Coronary artery (tissue), 2 donors: ENCODE results near the gene CABLES1.

Experiments used
- DNase-seq: peaks from one replicate; pipeline ENCODE4 v3.0.0-alpha.2; 2017; ENCODE audit warnings: low spot score
- H3K27ac ChIP-seq, 2 donors: fragments of 200-600 bp; sonication (generic); one replicate each; pipeline ENCODE4 v1.5.1; 2016 to 2019
- H3K4me3 ChIP-seq: fragments of 200-600 bp; sonication (generic); 2 replicates; pipeline ENCODE4 v1.5.1; 2016; ENCODE audit warnings: mild to moderate bottlenecking, moderate library complexity
- TF ChIP-seq, protein P1 (sequence below): fragments of 200-600 bp; sonication (generic); IDR thresholded peaks from one replicate; pipeline ENCODE4 v1.5.1; 2019; ENCODE audit warnings: antibody characterized with exemption

The CABLES1 gene

GRCh38 chr18:23207191-23207955, 72.1 kb downstream of the CABLES1 start:
- TF ChIP-seq, protein P1, sequence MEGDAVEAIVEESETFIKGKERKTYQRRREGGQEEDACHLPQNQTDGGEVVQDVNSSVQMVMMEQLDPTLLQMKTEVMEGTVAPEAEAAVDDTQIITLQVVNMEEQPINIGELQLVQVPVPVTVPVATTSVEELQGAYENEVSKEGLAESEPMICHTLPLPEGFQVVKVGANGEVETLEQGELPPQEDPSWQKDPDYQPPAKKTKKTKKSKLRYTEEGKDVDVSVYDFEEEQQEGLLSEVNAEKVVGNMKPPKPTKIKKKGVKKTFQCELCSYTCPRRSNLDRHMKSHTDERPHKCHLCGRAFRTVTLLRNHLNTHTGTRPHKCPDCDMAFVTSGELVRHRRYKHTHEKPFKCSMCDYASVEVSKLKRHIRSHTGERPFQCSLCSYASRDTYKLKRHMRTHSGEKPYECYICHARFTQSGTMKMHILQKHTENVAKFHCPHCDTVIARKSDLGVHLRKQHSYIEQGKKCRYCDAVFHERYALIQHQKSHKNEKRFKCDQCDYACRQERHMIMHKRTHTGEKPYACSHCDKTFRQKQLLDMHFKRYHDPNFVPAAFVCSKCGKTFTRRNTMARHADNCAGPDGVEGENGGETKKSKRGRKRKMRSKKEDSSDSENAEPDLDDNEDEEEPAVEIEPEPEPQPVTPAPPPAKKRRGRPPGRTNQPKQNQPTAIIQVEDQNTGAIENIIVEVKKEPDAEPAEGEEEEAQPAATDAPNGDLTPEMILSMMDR = no peak
- H3K27ac ChIP-seq = no peak overlapping the region
- no peak for DNase-seq
- H3K4me3 ChIP-seq = no peak overlapping the region

GRCh38 chr18:23207994-23208393, 72.7 kb downstream of the CABLES1 start:
- no peak overlapping the region for H3K27ac ChIP-seq
- H3K4me3 ChIP-seq = no peak overlapping the region
- TF ChIP-seq, protein P1 = no peak
- DNase-seq = no peak

- DNase-seq = no peak
- no peak overlapping the region for H3K4me3 ChIP-seq
- TF ChIP-seq, protein P1 = no peak
- no peak overlapping the region for H3K27ac ChIP-seq
These were observed 73.3 kb downstream of the CABLES1 start for GRCh38 chr18:23208600-23208999.

- H3K4me3 ChIP-seq = no peak overlapping the region
- no peak overlapping the region for H3K27ac ChIP-seq
- no peak for DNase-seq
- TF ChIP-seq, protein P1 = no peak
These were observed 73.7 kb downstream of the CABLES1 start for GRCh38 chr18:23209031-23209430.

GRCh38 chr18:23209796-23210195, 74.5 kb downstream of the CABLES1 start:
- Histone ChIP-seq H3K27ac (no peak overlapping the region), H3K4me3 (no peak overlapping the region)
- no peak for DNase-seq
- TF ChIP-seq, protein P1 = no peak

DNA sequence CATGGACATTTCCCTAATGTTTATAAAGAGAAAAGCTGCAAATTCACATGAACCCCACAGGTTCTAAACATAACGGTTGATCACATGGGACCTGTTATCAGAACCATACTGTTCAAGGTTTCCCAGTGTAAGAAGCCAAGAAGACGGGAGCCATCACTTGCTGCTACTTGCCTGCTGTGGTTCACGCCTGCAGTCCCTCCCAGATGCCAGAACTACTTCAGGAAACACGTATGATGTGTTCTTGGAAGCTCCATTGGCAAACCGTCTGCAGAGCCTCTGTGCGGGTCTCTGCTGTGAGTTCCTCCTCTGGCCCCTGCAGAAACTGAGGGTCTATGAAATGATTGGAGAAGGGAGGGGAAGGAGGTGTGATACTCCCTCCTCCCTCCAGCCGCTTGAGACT, 75.2 kb downstream of the CABLES1 start:
- no peak overlapping the region for H3K4me3 ChIP-seq
- no peak for DNase-seq
- no peak overlapping the region for H3K27ac ChIP-seq
- TF ChIP-seq, protein P1 = no peak

DNA sequence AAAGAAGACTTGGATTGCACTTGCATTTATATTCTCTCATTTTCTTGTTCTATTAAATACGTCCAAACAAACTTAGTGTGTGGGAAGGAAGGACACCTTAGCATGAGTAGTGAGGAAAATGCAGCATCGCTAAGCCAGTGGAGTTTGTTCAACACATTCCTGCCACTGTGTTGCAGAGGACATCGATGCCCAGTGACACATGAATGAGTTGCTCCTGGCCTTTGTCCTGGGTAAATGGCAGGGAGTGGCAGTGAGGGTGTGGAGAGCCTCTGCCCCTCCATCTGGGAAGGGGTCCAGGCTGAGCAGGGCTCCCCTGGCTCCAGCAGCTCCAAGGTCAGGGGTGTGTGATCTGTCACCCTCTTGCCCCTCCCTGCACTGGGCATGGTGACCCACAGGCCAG, 75.9 kb downstream of the CABLES1 start:
- Histone ChIP-seq H3K27ac (no peak overlapping the region), H3K4me3 (no peak overlapping the region)
- DNase-seq = no peak
- TF ChIP-seq, protein P1 = no peak
